ENCODE measurements around the gene SPAG17.

SPAG17 gene

GRCh38 chr1:118004312-118004711 is 180.7 kb downstream of the SPAG17 start:
- H2AFZ ChIP-seq (ENCODE audit: low read length, unreplicated experiment): no peak overlapping the region
- no peaks in the 10 kb centered on the region for H3K79me2 ChIP-seq (ENCODE audit: control insufficient read depth, insufficient read depth, low read length, unreplicated experiment)
- H3K4me3 ChIP-seq (ENCODE audit: low read depth, low read length): no peak overlapping the region
- H3K4me1 ChIP-seq (ENCODE audit: control insufficient read depth, insufficient read depth, low read length, unreplicated experiment): no peaks in the 10 kb centered on the region
- no peak overlapping the region for H3K27ac ChIP-seq (ENCODE audit: low read depth, low read length)
- H3K27me3 ChIP-seq (ENCODE audit: insufficient read depth, low read length): peaks cover 40% of the 10 kb centered on the region
- no peaks in the 10 kb centered on the region for H3K36me3 ChIP-seq (ENCODE audit: insufficient read depth, low read length)

GRCh38 chr1:117985973-117986372 is 199.1 kb downstream of the SPAG17 start:
- H3K27me3 ChIP-seq (ENCODE audit: insufficient read depth, low read length): peaks cover 48% of the 10 kb centered on the region
- H3K4me1 ChIP-seq (ENCODE audit: control insufficient read depth, insufficient read depth, low read length, unreplicated experiment): no peaks in the 10 kb centered on the region
- no peak overlapping the region for H3K4me3 ChIP-seq (ENCODE audit: low read depth, low read length)
- no peak overlapping the region for H2AFZ ChIP-seq (ENCODE audit: low read length, unreplicated experiment)
- no peak overlapping the region for H3K27ac ChIP-seq (ENCODE audit: low read depth, low read length)
- H3K79me2 ChIP-seq (ENCODE audit: control insufficient read depth, insufficient read depth, low read length, unreplicated experiment): no peaks in the 10 kb centered on the region
- H3K36me3 ChIP-seq (ENCODE audit: insufficient read depth, low read length): no peaks in the 10 kb centered on the region

GRCh38 chr1:117985239-117985638 is 199.8 kb downstream of the SPAG17 start:
- Histone ChIP-seq H3K36me3 (ENCODE audit: insufficient read depth, low read length) (no peaks in the 10 kb centered on the region), H3K27me3 (ENCODE audit: insufficient read depth, low read length) (peaks cover 56% of the 10 kb centered on the region), H3K4me3 (ENCODE audit: low read depth, low read length) (no peak overlapping the region), H3K79me2 (ENCODE audit: control insufficient read depth, insufficient read depth, low read length, unreplicated experiment) (no peaks in the 10 kb centered on the region), H3K4me1 (ENCODE audit: control insufficient read depth, insufficient read depth, low read length, unreplicated experiment) (no peaks in the 10 kb centered on the region), H2AFZ (ENCODE audit: low read length, unreplicated experiment) (no peak overlapping the region), H3K27ac (ENCODE audit: low read depth, low read length) (no peak overlapping the region)

- peaks cover 73% of the 10 kb centered on the region for H3K27me3 ChIP-seq (ENCODE audit: insufficient read depth, low read length)
Observed at GRCh38 chr1:117981455-117982192, 203.4 kb downstream of the SPAG17 start.

GRCh38 chr1:117976381-117976780 is 208.6 kb downstream of the SPAG17 start:
- Histone ChIP-seq H2AFZ (ENCODE audit: low read length, unreplicated experiment) (no peak overlapping the region), H3K4me3 (ENCODE audit: low read depth, low read length) (no peak overlapping the region), H3K27ac (ENCODE audit: low read depth, low read length) (no peak overlapping the region), H3K79me2 (ENCODE audit: control insufficient read depth, insufficient read depth, low read length, unreplicated experiment) (no peaks in the 10 kb centered on the region), H3K4me1 (ENCODE audit: control insufficient read depth, insufficient read depth, low read length, unreplicated experiment) (no peaks in the 10 kb centered on the region), H3K27me3 (ENCODE audit: insufficient read depth, low read length) (peaks cover 54% of the 10 kb centered on the region), H3K36me3 (ENCODE audit: insufficient read depth, low read length) (no peaks in the 10 kb centered on the region)

More at GRCh38 chr1:117981455-117982192, 203.4 kb downstream of the SPAG17 start:
- Histone ChIP-seq H3K4me3 (ENCODE audit: low read depth, low read length) (no peak overlapping the region), H3K36me3 (ENCODE audit: insufficient read depth, low read length) (no peaks in the 10 kb centered on the region), H3K79me2 (ENCODE audit: control insufficient read depth, insufficient read depth, low read length, unreplicated experiment) (no peaks in the 10 kb centered on the region), H3K4me1 (ENCODE audit: control insufficient read depth, insufficient read depth, low read length, unreplicated experiment) (no peaks in the 10 kb centered on the region), H2AFZ (ENCODE audit: low read length, unreplicated experiment) (no peak overlapping the region), H3K27ac (ENCODE audit: low read depth, low read length) (no peak overlapping the region)

GRCh38 chr1:117971777-117972176 is 213.3 kb downstream of the SPAG17 start:
- H3K27me3 ChIP-seq (ENCODE audit: insufficient read depth, low read length): peaks cover 22% of the 10 kb centered on the region; the same call in 1 of the 2 replicates
- H3K27ac ChIP-seq (ENCODE audit: low read depth, low read length): no peak overlapping the region
- H3K79me2 ChIP-seq (ENCODE audit: control insufficient read depth, insufficient read depth, low read length, unreplicated experiment): no peaks in the 10 kb centered on the region
- H3K4me1 ChIP-seq (ENCODE audit: control insufficient read depth, insufficient read depth, low read length, unreplicated experiment): no peaks in the 10 kb centered on the region
- no peaks in the 10 kb centered on the region for H3K36me3 ChIP-seq (ENCODE audit: insufficient read depth, low read length)
- H3K4me3 ChIP-seq (ENCODE audit: low read depth, low read length): no peak overlapping the region
- H2AFZ ChIP-seq (ENCODE audit: low read length, unreplicated experiment): no peak overlapping the region

GRCh38 chr1:117970252-117970651 is 214.8 kb downstream of the SPAG17 start:
- H3K79me2 ChIP-seq (ENCODE audit: control insufficient read depth, insufficient read depth, low read length, unreplicated experiment): no peaks in the 10 kb centered on the region
- no peak overlapping the region for H3K4me3 ChIP-seq (ENCODE audit: low read depth, low read length)
- peaks cover 22% of the 10 kb centered on the region; the same call in 1 of the 2 replicates for H3K27me3 ChIP-seq (ENCODE audit: insufficient read depth, low read length)
- H2AFZ ChIP-seq (ENCODE audit: low read length, unreplicated experiment): no peak overlapping the region
- H3K27ac ChIP-seq (ENCODE audit: low read depth, low read length): no peak overlapping the region
- H3K4me1 ChIP-seq (ENCODE audit: control insufficient read depth, insufficient read depth, low read length, unreplicated experiment): no peaks in the 10 kb centered on the region
- H3K36me3 ChIP-seq (ENCODE audit: insufficient read depth, low read length): no peaks in the 10 kb centered on the region

GRCh38 chr1:117967881-117968280 is 217.1 kb downstream of the SPAG17 start:
- Histone ChIP-seq H3K4me1 (ENCODE audit: control insufficient read depth, insufficient read depth, low read length, unreplicated experiment) (no peaks in the 10 kb centered on the region), H3K27me3 (ENCODE audit: insufficient read depth, low read length) (peaks cover 8% of the 10 kb centered on the region; the same call in 1 of the 2 replicates), H3K36me3 (ENCODE audit: insufficient read depth, low read length) (no peaks in the 10 kb centered on the region), H3K79me2 (ENCODE audit: control insufficient read depth, insufficient read depth, low read length, unreplicated experiment) (no peaks in the 10 kb centered on the region), H3K27ac (ENCODE audit: low read depth, low read length) (no peak overlapping the region), H3K4me3 (ENCODE audit: low read depth, low read length) (no peak overlapping the region), H2AFZ (ENCODE audit: low read length, unreplicated experiment) (no peak overlapping the region)

- no peaks in the 10 kb centered on the region for H3K79me2 ChIP-seq (ENCODE audit: control insufficient read depth, insufficient read depth, low read length, unreplicated experiment)
- H3K27me3 ChIP-seq (ENCODE audit: insufficient read depth, low read length): peaks cover 8% of the 10 kb centered on the region; the same call in 1 of the 2 replicates
- H3K36me3 ChIP-seq (ENCODE audit: insufficient read depth, low read length): no peaks in the 10 kb centered on the region
- no peak overlapping the region for H2AFZ ChIP-seq (ENCODE audit: low read length, unreplicated experiment)
- H3K27ac ChIP-seq (ENCODE audit: low read depth, low read length): no peak overlapping the region
- no peak overlapping the region for H3K4me3 ChIP-seq (ENCODE audit: low read depth, low read length)
- no peaks in the 10 kb centered on the region for H3K4me1 ChIP-seq (ENCODE audit: control insufficient read depth, insufficient read depth, low read length, unreplicated experiment)
Observed at GRCh38 chr1:117967477-117967876, 217.6 kb downstream of the SPAG17 start.

GRCh38 chr1:117964290-117965038 is 220.6 kb downstream of the SPAG17 start:
- H3K36me3 ChIP-seq (ENCODE audit: insufficient read depth, low read length): peaks cover 7% of the 10 kb centered on the region
- peak overlapping the region; percentile 22; the same call in 1 of the 2 replicates for H3K27ac ChIP-seq (ENCODE audit: low read depth, low read length)
- H2AFZ ChIP-seq (ENCODE audit: low read length, unreplicated experiment): no peak overlapping the region
- H3K4me3 ChIP-seq (ENCODE audit: low read depth, low read length): no peak overlapping the region
- H3K4me1 ChIP-seq (ENCODE audit: control insufficient read depth, insufficient read depth, low read length, unreplicated experiment): no peaks in the 10 kb centered on the region
- H3K27me3 ChIP-seq (ENCODE audit: insufficient read depth, low read length): no peaks in the 10 kb centered on the region
- H3K79me2 ChIP-seq (ENCODE audit: control insufficient read depth, insufficient read depth, low read length, unreplicated experiment): no peaks in the 10 kb centered on the region

GRCh38 chr1:117959364-117959763 is 225.7 kb downstream of the SPAG17 start:
- Histone ChIP-seq H2AFZ (ENCODE audit: low read length, unreplicated experiment) (no peak overlapping the region), H3K79me2 (ENCODE audit: control insufficient read depth, insufficient read depth, low read length, unreplicated experiment) (no peaks in the 10 kb centered on the region), H3K4me1 (ENCODE audit: control insufficient read depth, insufficient read depth, low read length, unreplicated experiment) (no peaks in the 10 kb centered on the region), H3K27ac (ENCODE audit: low read depth, low read length) (no peak overlapping the region), H3K4me3 (ENCODE audit: low read depth, low read length) (no peak overlapping the region), H3K27me3 (ENCODE audit: insufficient read depth, low read length) (no peaks in the 10 kb centered on the region), H3K36me3 (ENCODE audit: insufficient read depth, low read length) (peaks cover 34% of the 10 kb centered on the region)
